ENCODE measurements around the gene DHX35. TPM values are rescaled to one million over a fixed set of nuclear protein-coding genes. Genes with fewer than 3 reads are reported as not detected.

Gene DHX35
- total and polyA plus RNA-seq, 2 of the 13 experiments (the other 11 are each of a cell fraction or from before 2014, with no cell fraction given) = 25.8 to 28.7 TPM

DNA sequence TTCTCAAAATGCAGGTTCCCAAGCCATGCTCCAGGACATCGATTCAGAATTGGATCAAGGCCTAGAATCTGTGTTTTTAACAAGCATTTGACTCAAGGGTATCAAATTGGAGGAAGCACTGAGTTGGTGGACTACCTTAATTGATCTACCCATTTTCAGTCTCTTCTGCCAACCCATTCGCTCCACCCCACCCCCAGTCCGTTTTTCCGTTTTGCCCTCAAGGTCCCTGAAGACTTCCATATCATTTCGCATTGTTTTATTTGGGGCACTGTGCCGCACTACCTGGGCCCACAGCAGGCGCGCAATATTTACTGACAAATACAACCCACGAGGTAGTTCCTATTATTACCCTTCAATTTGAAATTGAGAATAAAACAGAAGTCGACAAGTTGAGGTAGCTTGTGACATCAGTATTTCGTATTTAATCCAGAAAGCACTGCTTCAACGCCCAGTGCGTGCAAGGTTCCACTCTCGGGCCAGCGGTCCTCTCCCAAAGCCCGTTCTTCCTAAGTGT lies 557 bp upstream of the DHX35 start (continued):
- TF ChIP-seq, protein P1, sequence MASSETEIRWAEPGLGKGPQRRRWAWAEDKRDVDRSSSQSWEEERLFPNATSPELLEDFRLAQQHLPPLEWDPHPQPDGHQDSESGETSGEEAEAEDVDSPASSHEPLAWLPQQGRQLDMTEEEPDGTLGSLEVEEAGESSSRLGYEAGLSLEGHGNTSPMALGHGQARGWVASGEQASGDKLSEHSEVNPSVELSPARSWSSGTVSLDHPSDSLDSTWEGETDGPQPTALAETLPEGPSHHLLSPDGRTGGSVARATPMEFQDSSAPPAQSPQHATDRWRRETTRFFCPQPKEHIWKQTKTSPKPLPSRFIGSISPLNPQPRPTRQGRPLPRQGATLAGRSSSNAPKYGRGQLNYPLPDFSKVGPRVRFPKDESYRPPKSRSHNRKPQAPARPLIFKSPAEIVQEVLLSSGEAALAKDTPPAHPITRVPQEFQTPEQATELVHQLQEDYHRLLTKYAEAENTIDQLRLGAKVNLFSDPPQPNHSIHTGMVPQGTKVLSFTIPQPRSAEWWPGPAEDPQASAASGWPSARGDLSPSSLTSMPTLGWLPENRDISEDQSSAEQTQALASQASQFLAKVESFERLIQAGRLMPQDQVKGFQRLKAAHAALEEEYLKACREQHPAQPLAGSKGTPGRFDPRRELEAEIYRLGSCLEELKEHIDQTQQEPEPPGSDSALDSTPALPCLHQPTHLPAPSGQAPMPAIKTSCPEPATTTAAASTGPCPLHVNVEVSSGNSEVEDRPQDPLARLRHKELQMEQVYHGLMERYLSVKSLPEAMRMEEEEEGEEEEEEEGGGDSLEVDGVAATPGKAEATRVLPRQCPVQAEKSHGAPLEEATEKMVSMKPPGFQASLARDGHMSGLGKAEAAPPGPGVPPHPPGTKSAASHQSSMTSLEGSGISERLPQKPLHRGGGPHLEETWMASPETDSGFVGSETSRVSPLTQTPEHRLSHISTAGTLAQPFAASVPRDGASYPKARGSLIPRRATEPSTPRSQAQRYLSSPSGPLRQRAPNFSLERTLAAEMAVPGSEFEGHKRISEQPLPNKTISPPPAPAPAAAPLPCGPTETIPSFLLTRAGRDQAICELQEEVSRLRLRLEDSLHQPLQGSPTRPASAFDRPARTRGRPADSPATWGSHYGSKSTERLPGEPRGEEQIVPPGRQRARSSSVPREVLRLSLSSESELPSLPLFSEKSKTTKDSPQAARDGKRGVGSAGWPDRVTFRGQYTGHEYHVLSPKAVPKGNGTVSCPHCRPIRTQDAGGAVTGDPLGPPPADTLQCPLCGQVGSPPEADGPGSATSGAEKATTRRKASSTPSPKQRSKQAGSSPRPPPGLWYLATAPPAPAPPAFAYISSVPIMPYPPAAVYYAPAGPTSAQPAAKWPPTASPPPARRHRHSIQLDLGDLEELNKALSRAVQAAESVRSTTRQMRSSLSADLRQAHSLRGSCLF (CRISPR knock-in tag; IDR thresholded peaks at IDR 0.05; ENCODE audit: borderline replicate concordance) = no peak
- TF ChIP-seq KDM3A (CRISPR knock-in tag; IDR thresholded peaks at IDR 0.05; ENCODE audit: low read depth) (no peak), ZNF562 (CRISPR knock-in tag; IDR thresholded peaks at IDR 0.05; ENCODE audit: borderline replicate concordance) (no peak), ZNF318 (CRISPR knock-in tag; IDR thresholded peaks at IDR 0.05) (no peak), FOXO1 (CRISPR knock-in tag; IDR thresholded peaks at IDR 0.05) (no peak), ZBTB1 (CRISPR knock-in tag; IDR thresholded peaks at IDR 0.05; ENCODE audit: borderline replicate concordance) (no peak), ZFYVE20 (CRISPR knock-in tag; IDR thresholded peaks at IDR 0.05; ENCODE audit: borderline replicate concordance, low read depth) (no peak), EED (CRISPR knock-in tag; IDR thresholded peaks at IDR 0.05) (no peak), ZNF331 (CRISPR knock-in tag; IDR thresholded peaks at IDR 0.05) (no peak), LCORL (IDR thresholded peaks at IDR 0.05) (no peak), LCORL (CRISPR knock-in tag; IDR thresholded peaks at IDR 0.05) (no peak)
- TF ChIP-seq, protein P2, sequence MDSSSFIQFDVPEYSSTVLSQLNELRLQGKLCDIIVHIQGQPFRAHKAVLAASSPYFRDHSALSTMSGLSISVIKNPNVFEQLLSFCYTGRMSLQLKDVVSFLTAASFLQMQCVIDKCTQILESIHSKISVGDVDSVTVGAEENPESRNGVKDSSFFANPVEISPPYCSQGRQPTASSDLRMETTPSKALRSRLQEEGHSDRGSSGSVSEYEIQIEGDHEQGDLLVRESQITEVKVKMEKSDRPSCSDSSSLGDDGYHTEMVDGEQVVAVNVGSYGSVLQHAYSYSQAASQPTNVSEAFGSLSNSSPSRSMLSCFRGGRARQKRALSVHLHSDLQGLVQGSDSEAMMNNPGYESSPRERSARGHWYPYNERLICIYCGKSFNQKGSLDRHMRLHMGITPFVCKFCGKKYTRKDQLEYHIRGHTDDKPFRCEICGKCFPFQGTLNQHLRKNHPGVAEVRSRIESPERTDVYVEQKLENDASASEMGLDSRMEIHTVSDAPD (CRISPR knock-in tag; IDR thresholded peaks at IDR 0.05) = peak; percentile 74; the same call in 1 of the 2 replicates

Data from HepG2 (cell line).